ENCODE results near the gene ZFYVE1. TPM values are rescaled to one million over a fixed set of nuclear protein-coding genes. Genes with fewer than 3 reads are reported as not detected.

The ZFYVE1 gene
- total and polyA plus RNA-seq, 2 experiments from 2014 or later: 15.6 to 18.3 TPM

GRCh38 chr14:73058224-73058921, 31.5 kb upstream of the ZFYVE1 start, which contains the start of gene RBM25:
TSS of gene RBM25 (plus strand) at chr14:73058534. CDS start at chr14:73071642, 13,108 bp downstream.
- Histone ChIP-seq H3K4me2 (ENCODE audit: unreplicated experiment) (peak within 1 kb of the TSS; percentile 95), H3K9me3 (ENCODE audit: low read depth) (no peaks in the 10 kb centered on the region), H3K27me3 (replicated peaks; ENCODE audit: insufficient read depth) (no peaks in the 10 kb centered on the region), H3K36me3 (ENCODE audit: low read depth) (0 out of 2 replicates have a peak, but pooled peaks cover 2% of the 10 kb centered on the region), H2AFZ (peak within 1 kb of the TSS; percentile 98), H3K9me2 (ENCODE audit: insufficient read depth) (no peaks in the 10 kb centered on the region), H3K4me1 (ENCODE audit: insufficient read depth) (peaks cover 20% of the 10 kb centered on the region), H4K20me1 (ENCODE audit: insufficient read depth) (peaks cover 23% of the 10 kb centered on the region; the same call in 1 of the 2 replicates), H3K4me3 (peak within 1 kb of the TSS; percentile 90), H3F3A (ENCODE audit: insufficient read depth) (peaks cover 22% of the 10 kb centered on the region), H3K79me2 (ENCODE audit: insufficient read depth) (peaks cover 47% of the 10 kb centered on the region), H3K27ac (peak within 1 kb of the TSS; percentile 94), H3K9ac (peak within 1 kb of the TSS; percentile 98)
- in situ Hi-C loops (cut with MboI): no loop called here
- WGBS, 2 experiments (ENCODE audit: low coverage in 1 of 2, low lambda C conversion rate in 2 of 2, missing lambda C conversion rate in 2 of 2): 1 to 2% methylated on average over 53 to 57 of the region's 57 CpGs
- TF ChIP-seq EZH2 (IDR thresholded peaks at IDR 0.05; ENCODE audit: insufficient read depth, poor library complexity, severe bottlenecking) (no peak), EZH2phosphoT487 (IDR thresholded peaks at IDR 0.05; ENCODE audit: insufficient read depth, low read depth) (no peak)
- peak; percentile 99 for DNase-seq

- no peaks in the 10 kb centered on the region for H3K27me3 ChIP-seq (replicated peaks; ENCODE audit: insufficient read depth)
- in situ Hi-C loops (cut with MboI): no loop called here
- H3K27ac ChIP-seq: peak overlapping the region; percentile 94
- DNase-seq: no peak
- TF ChIP-seq EZH2 (IDR thresholded peaks at IDR 0.05; ENCODE audit: insufficient read depth, poor library complexity, severe bottlenecking): no peak
- no peak for TF ChIP-seq EZH2phosphoT487 (IDR thresholded peaks at IDR 0.05; ENCODE audit: insufficient read depth, low read depth)
- no peaks in the 10 kb centered on the region for H3K9me3 ChIP-seq (ENCODE audit: low read depth)
- no peaks in the 10 kb centered on the region for H3K36me3 ChIP-seq (ENCODE audit: low read depth)
- peaks cover 42% of the 10 kb centered on the region for H3K79me2 ChIP-seq (ENCODE audit: insufficient read depth)
- H3K9ac ChIP-seq: peak overlapping the region; percentile 98
- peak overlapping the region; percentile 90 for H3K4me3 ChIP-seq
- H3K4me2 ChIP-seq (ENCODE audit: unreplicated experiment): peak overlapping the region; percentile 95
- H4K20me1 ChIP-seq (ENCODE audit: insufficient read depth): peaks cover 23% of the 10 kb centered on the region; the same call in 1 of the 2 replicates
- H3F3A ChIP-seq (ENCODE audit: insufficient read depth): peaks cover 22% of the 10 kb centered on the region
- 5 to 6% methylated on average over 8 of the region's 8 CpGs for WGBS, 2 experiments (ENCODE audit: low coverage in 1 of 2, low lambda C conversion rate in 2 of 2, missing lambda C conversion rate in 2 of 2)
- peaks cover 20% of the 10 kb centered on the region for H3K4me1 ChIP-seq (ENCODE audit: insufficient read depth)
- no peaks in the 10 kb centered on the region for H3K9me2 ChIP-seq (ENCODE audit: insufficient read depth)
- H2AFZ ChIP-seq: peak overlapping the region; percentile 98
Observed at GRCh38 chr14:73057944-73058223, 31.0 kb upstream of the ZFYVE1 start.

- H3K9me2 ChIP-seq (ENCODE audit: insufficient read depth): no peaks in the 10 kb centered on the region
- no peak for TF ChIP-seq EZH2 (IDR thresholded peaks at IDR 0.05; ENCODE audit: insufficient read depth, poor library complexity, severe bottlenecking)
- no peak for TF ChIP-seq EZH2phosphoT487 (IDR thresholded peaks at IDR 0.05; ENCODE audit: insufficient read depth, low read depth)
- H2AFZ ChIP-seq: no peak overlapping the region
- no peaks in the 10 kb centered on the region; the same call in 1 of the 2 replicates for H4K20me1 ChIP-seq (ENCODE audit: insufficient read depth)
- no peak overlapping the region for H3K9ac ChIP-seq
- H3K79me2 ChIP-seq (ENCODE audit: insufficient read depth): peaks cover 15% of the 10 kb centered on the region
- no peak for DNase-seq
- in situ Hi-C loops (cut with MboI): no loop called here
- H3K9me3 ChIP-seq (ENCODE audit: low read depth): no peaks in the 10 kb centered on the region
- no peak overlapping the region for H3K27ac ChIP-seq
- H3F3A ChIP-seq (ENCODE audit: insufficient read depth): peaks cover 14% of the 10 kb centered on the region
- H3K36me3 ChIP-seq (ENCODE audit: low read depth): no peaks in the 10 kb centered on the region
- WGBS, 2 experiments (ENCODE audit: low coverage in 1 of 2, low lambda C conversion rate in 2 of 2, missing lambda C conversion rate in 2 of 2): 37 to 55% methylated on average over 1 of the region's 1 CpG
- no peaks in the 10 kb centered on the region for H3K27me3 ChIP-seq (replicated peaks; ENCODE audit: insufficient read depth)
- peaks cover 11% of the 10 kb centered on the region for H3K4me1 ChIP-seq (ENCODE audit: insufficient read depth)
- no peak overlapping the region for H3K4me2 ChIP-seq (ENCODE audit: unreplicated experiment)
- H3K4me3 ChIP-seq: no peak overlapping the region
Observed at GRCh38 chr14:73055251-73055650, 28.3 kb upstream of the ZFYVE1 start.

- DNase-seq: no peak
- in situ Hi-C loops (cut with MboI): no loop called here
Observed at GRCh38 chr14:73049428-73049827, 22.5 kb upstream of the ZFYVE1 start.

More at GRCh38 chr14:73049428-73049827, 22.5 kb upstream of the ZFYVE1 start:
- no peaks in the 10 kb centered on the region for H3K4me1 ChIP-seq (ENCODE audit: insufficient read depth)
- no peaks in the 10 kb centered on the region for H3K27me3 ChIP-seq (replicated peaks; ENCODE audit: insufficient read depth)
- H2AFZ ChIP-seq: no peak overlapping the region
- H3K9me3 ChIP-seq (ENCODE audit: low read depth): no peaks in the 10 kb centered on the region
- no peak overlapping the region for H3K4me3 ChIP-seq
- H3K4me2 ChIP-seq (ENCODE audit: unreplicated experiment): no peak overlapping the region
- no peaks in the 10 kb centered on the region for H3F3A ChIP-seq (ENCODE audit: insufficient read depth)
- H3K9ac ChIP-seq: no peak overlapping the region
- no peaks in the 10 kb centered on the region for H3K9me2 ChIP-seq (ENCODE audit: insufficient read depth)
- TF ChIP-seq EZH2 (IDR thresholded peaks at IDR 0.05; ENCODE audit: insufficient read depth, poor library complexity, severe bottlenecking): no peak
- TF ChIP-seq EZH2phosphoT487 (IDR thresholded peaks at IDR 0.05; ENCODE audit: insufficient read depth, low read depth): no peak
- 46% methylated on average over 4 of the region's 4 CpGs for WGBS, 2 experiments (ENCODE audit: low coverage in 1 of 2, low lambda C conversion rate in 2 of 2, missing lambda C conversion rate in 2 of 2)
- no peaks in the 10 kb centered on the region for H3K79me2 ChIP-seq (ENCODE audit: insufficient read depth)
- H3K27ac ChIP-seq: no peak overlapping the region
- H4K20me1 ChIP-seq (ENCODE audit: insufficient read depth): no peaks in the 10 kb centered on the region
- no peaks in the 10 kb centered on the region for H3K36me3 ChIP-seq (ENCODE audit: low read depth)
